ENCODE results near the gene PLCB2.

PLCB2 gene

DNA sequence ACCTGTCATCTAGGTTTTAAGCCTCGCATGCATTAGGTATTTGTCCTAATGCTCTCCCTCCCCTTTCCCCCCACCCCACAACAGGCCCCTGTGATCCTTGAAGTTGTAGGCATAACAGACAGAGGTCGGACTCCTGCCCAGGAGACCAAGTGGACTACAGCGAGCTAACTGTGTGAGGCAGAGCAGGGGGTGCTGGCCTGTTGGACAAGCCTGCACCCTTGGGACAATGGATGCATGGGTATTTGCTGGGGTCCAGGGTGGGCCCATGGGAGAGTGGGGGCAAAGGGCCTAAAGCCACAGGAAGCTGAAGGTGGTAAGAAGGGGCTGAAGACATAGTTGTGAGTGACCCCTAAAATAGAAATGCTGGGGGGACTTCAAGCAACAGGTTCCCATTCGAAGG, 2.5 kb downstream of the PLCB2 start:
- Histone ChIP-seq H4K5ac (ENCODE audit: low read length) (no peak overlapping the region), H2BK15ac (replicated peaks; ENCODE audit: low read depth) (no peak overlapping the region), H4K8ac (ENCODE audit: low read depth, low read length) (no peak overlapping the region), H2BK120ac (ENCODE audit: low read depth, low read length) (no peak overlapping the region), H3K56ac (ENCODE audit: low read length) (no peak overlapping the region), H3K18ac (ENCODE audit: low read length) (no peak overlapping the region), H3K4me2 (ENCODE audit: low read length) (no peak overlapping the region), H3K36me3 (ENCODE audit: control insufficient read depth, insufficient read depth, low read length) (no peaks in the 10 kb centered on the region), H3K4me1 (ENCODE audit: control insufficient read depth, low read depth, low read length) (peaks cover 9% of the 10 kb centered on the region), H3K23ac (ENCODE audit: low read length) (no peak overlapping the region), H3K27me3 (ENCODE audit: insufficient read depth, low read length, poor library complexity) (no peaks in the 10 kb centered on the region), H3K4ac (ENCODE audit: low read depth, low read length) (no peak overlapping the region), H3K9ac (ENCODE audit: low read length) (no peak overlapping the region), H2BK5ac (ENCODE audit: low read length) (no peak overlapping the region), H3K4me3 (ENCODE audit: low read length) (no peak overlapping the region), H3K27ac (ENCODE audit: low read depth, low read length) (no peak overlapping the region), H3K79me1 (ENCODE audit: low read length) (no peaks in the 10 kb centered on the region), H3K79me2 (ENCODE audit: control insufficient read depth, insufficient read depth, low read length) (no peaks in the 10 kb centered on the region), H2AK5ac (ENCODE audit: low read length) (no peak overlapping the region)
- no peak for DNase-seq
- no CpG with 5 or more reads among the region's 4 CpGs for WGBS (ENCODE audit: extremely low coverage, insufficient coverage, low lambda C conversion rate)

DNA sequence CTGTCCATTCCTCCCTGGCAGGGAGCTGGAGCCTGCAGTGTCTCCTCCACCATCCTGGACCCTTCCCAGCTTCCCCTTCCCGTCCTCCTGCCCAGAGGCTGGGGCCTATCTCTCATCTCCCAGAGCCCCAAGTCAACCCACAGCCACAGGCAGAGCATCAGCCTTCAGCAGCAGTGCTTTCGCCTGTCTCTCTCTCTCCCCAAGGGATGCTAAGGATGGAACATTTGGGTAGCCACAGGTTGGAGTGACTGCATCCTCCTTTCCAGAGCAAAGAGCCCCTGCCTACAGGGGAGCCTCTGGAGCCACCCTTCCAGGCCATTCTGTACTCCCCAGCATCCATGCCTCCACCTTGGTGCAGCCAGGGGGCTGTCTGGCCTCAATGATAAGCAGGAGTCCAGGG, 4.2 kb downstream of the PLCB2 start:
- Histone ChIP-seq H3K36me3 (ENCODE audit: control insufficient read depth, insufficient read depth, low read length) (no peaks in the 10 kb centered on the region), H2BK15ac (replicated peaks; ENCODE audit: low read depth) (no peak overlapping the region), H3K4me1 (ENCODE audit: control insufficient read depth, low read depth, low read length) (peaks cover 7% of the 10 kb centered on the region), H3K27ac (ENCODE audit: low read depth, low read length) (no peak overlapping the region), H4K5ac (ENCODE audit: low read length) (no peak overlapping the region), H3K4me2 (ENCODE audit: low read length) (no peak overlapping the region), H4K8ac (ENCODE audit: low read depth, low read length) (no peak overlapping the region), H2BK5ac (ENCODE audit: low read length) (no peak overlapping the region), H3K18ac (ENCODE audit: low read length) (no peak overlapping the region), H2BK120ac (ENCODE audit: low read depth, low read length) (no peak overlapping the region), H3K4ac (ENCODE audit: low read depth, low read length) (no peak overlapping the region), H3K79me2 (ENCODE audit: control insufficient read depth, insufficient read depth, low read length) (no peaks in the 10 kb centered on the region), H3K79me1 (ENCODE audit: low read length) (no peaks in the 10 kb centered on the region), H3K23ac (ENCODE audit: low read length) (no peak overlapping the region), H3K56ac (ENCODE audit: low read length) (no peak overlapping the region), H3K27me3 (ENCODE audit: insufficient read depth, low read length, poor library complexity) (no peaks in the 10 kb centered on the region), H2AK5ac (ENCODE audit: low read length) (no peak overlapping the region), H3K9ac (ENCODE audit: low read length) (no peak overlapping the region), H3K4me3 (ENCODE audit: low read length) (no peak overlapping the region)
- no peak for DNase-seq
- WGBS (ENCODE audit: extremely low coverage, insufficient coverage, low lambda C conversion rate) = no CpG with 5 or more reads among the region's 2 CpGs

DNA sequence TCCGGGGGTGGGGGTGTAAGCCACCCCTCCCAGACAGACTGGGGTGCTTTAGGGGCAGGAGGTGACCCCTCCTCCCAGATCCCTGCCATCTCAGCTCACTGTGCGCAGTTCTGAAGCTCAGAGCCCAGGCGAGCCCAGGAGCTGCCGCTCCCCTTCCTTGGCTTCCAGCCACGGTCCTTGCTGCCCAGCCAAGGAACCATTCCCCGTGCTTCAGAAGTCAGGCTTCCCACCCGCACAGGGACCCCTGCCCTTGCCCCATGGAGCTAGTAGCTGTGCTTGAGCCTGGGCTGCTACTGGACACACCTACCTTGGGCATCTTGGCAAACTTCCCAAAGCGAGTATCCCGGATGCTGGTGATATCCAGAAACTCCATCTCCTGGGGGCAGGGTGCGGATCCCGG, 4.8 kb downstream of the PLCB2 start:
- Histone ChIP-seq H3K27me3 (ENCODE audit: insufficient read depth, low read length, poor library complexity) (no peaks in the 10 kb centered on the region), H3K36me3 (ENCODE audit: control insufficient read depth, insufficient read depth, low read length) (no peaks in the 10 kb centered on the region), H3K79me2 (ENCODE audit: control insufficient read depth, insufficient read depth, low read length) (no peaks in the 10 kb centered on the region), H3K4me1 (ENCODE audit: control insufficient read depth, low read depth, low read length) (peaks cover 6% of the 10 kb centered on the region), H2AK5ac (ENCODE audit: low read length) (no peak overlapping the region), H3K56ac (ENCODE audit: low read length) (no peak overlapping the region), H2BK5ac (ENCODE audit: low read length) (no peak overlapping the region), H4K8ac (ENCODE audit: low read depth, low read length) (no peak overlapping the region), H4K5ac (ENCODE audit: low read length) (no peak overlapping the region), H3K4me3 (ENCODE audit: low read length) (no peak overlapping the region), H3K23ac (ENCODE audit: low read length) (no peak overlapping the region), H3K27ac (ENCODE audit: low read depth, low read length) (no peak overlapping the region), H3K4me2 (ENCODE audit: low read length) (no peak overlapping the region), H3K79me1 (ENCODE audit: low read length) (no peaks in the 10 kb centered on the region), H2BK15ac (replicated peaks; ENCODE audit: low read depth) (no peak overlapping the region), H2BK120ac (ENCODE audit: low read depth, low read length) (no peak overlapping the region), H3K18ac (ENCODE audit: low read length) (no peak overlapping the region), H3K9ac (ENCODE audit: low read length) (no peak overlapping the region), H3K4ac (ENCODE audit: low read depth, low read length) (no peak overlapping the region)
- WGBS (ENCODE audit: extremely low coverage, insufficient coverage, low lambda C conversion rate) = no CpG with 5 or more reads among the region's 11 CpGs
- no peak for DNase-seq

DNA sequence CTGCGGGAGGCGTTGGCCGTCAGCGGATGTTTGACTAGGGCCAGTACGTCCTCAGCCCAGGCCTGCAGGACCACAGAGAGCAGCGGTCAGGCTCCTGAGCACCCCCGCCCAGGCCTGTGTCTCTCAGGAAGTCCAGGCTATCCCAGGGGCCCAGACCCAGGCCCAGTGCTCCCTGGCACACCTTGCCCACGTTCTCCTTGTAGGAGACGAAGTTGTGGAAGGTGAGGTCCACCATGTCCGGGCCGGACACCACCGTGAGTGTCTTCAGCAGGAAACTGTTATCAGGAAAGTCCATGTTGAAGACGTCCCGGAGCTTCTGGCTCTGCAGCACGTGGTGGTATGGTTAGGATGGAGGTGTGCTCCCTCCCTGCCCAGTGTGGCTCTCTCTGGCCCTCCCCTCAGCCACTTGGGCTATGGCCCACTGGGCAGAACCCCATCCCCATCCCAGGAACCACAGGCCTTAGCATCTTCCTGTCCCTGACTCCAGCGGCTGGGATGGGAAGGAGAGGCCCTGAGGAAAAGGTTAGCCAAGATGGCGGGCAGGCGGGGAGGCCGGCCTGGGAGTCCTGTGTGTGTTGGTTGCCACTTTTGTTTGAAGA, 5.3 kb downstream of the PLCB2 start:
- Histone ChIP-seq H3K79me1 (ENCODE audit: low read length) (no peaks in the 10 kb centered on the region), H4K8ac (ENCODE audit: low read depth, low read length) (no peak overlapping the region), H2BK5ac (ENCODE audit: low read length) (no peak overlapping the region), H4K5ac (ENCODE audit: low read length) (no peak overlapping the region), H3K4ac (ENCODE audit: low read depth, low read length) (no peak overlapping the region), H3K4me3 (ENCODE audit: low read length) (no peak overlapping the region), H3K36me3 (ENCODE audit: control insufficient read depth, insufficient read depth, low read length) (no peaks in the 10 kb centered on the region), H3K4me1 (ENCODE audit: control insufficient read depth, low read depth, low read length) (peaks cover 5% of the 10 kb centered on the region), H2BK15ac (replicated peaks; ENCODE audit: low read depth) (no peak overlapping the region), H3K56ac (ENCODE audit: low read length) (peak overlapping the region; percentile 61), H2AK5ac (ENCODE audit: low read length) (peak overlapping the region; percentile 39), H3K23ac (ENCODE audit: low read length) (no peak overlapping the region), H3K27me3 (ENCODE audit: insufficient read depth, low read length, poor library complexity) (no peaks in the 10 kb centered on the region), H3K79me2 (ENCODE audit: control insufficient read depth, insufficient read depth, low read length) (no peaks in the 10 kb centered on the region), H2BK120ac (ENCODE audit: low read depth, low read length) (no peak overlapping the region), H3K9ac (ENCODE audit: low read length) (peak overlapping the region; percentile 35), H3K27ac (ENCODE audit: low read depth, low read length) (no peak overlapping the region), H3K18ac (ENCODE audit: low read length) (no peak overlapping the region), H3K4me2 (ENCODE audit: low read length) (no peak overlapping the region)
- DNase-seq = no peak
- WGBS (ENCODE audit: extremely low coverage, insufficient coverage, low lambda C conversion rate) = no CpG with 5 or more reads among the region's 19 CpGs

DNA sequence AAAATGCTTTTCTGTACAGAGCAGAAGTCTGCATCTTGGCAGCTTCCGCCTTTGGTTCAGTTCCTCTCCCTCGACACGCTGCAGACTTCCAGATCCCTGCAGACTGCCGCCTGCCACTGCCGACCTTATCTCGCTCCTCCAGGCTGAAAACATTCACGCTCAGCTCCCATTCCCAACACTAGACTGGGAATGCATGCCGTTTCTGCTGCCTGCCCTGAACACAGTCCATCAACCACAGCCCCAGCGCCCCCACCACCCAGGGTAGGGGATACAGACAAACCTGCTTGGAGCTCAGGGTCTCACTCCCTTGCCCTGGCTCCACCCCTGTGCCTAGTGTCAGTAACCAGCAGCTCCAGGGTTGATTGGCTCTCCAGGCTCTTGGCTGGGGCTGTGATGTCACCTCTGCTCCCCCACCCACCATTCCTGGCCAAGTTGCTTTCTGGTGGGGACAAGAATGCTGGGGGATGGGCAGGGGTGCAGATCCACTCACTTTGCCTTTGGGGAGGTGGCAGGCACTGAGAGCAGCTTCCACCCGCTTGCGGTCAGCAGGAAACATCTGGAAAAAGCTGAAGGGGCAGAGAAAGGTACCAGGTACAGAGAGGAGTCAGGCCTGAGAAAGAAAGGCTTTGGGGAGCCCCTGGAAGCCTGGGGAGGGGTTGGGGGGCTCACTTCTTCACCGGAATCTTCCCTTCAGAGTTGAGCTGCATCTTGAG, 6.1 kb downstream of the PLCB2 start:
- Histone ChIP-seq H4K8ac (ENCODE audit: low read depth, low read length) (no peak overlapping the region), H3K9ac (ENCODE audit: low read length) (peak overlapping the region; percentile 35), H2AK5ac (ENCODE audit: low read length) (no peak overlapping the region), H3K79me2 (ENCODE audit: control insufficient read depth, insufficient read depth, low read length) (no peaks in the 10 kb centered on the region), H2BK15ac (replicated peaks; ENCODE audit: low read depth) (no peak overlapping the region), H2BK5ac (ENCODE audit: low read length) (no peak overlapping the region), H4K5ac (ENCODE audit: low read length) (no peak overlapping the region), H3K4me2 (ENCODE audit: low read length) (no peak overlapping the region), H3K27ac (ENCODE audit: low read depth, low read length) (no peak overlapping the region), H3K79me1 (ENCODE audit: low read length) (no peaks in the 10 kb centered on the region), H3K4me1 (ENCODE audit: control insufficient read depth, low read depth, low read length) (peaks cover 8% of the 10 kb centered on the region), H2BK120ac (ENCODE audit: low read depth, low read length) (no peak overlapping the region), H3K18ac (ENCODE audit: low read length) (no peak overlapping the region), H3K27me3 (ENCODE audit: insufficient read depth, low read length, poor library complexity) (no peaks in the 10 kb centered on the region), H3K23ac (ENCODE audit: low read length) (no peak overlapping the region), H3K4me3 (ENCODE audit: low read length) (no peak overlapping the region), H3K36me3 (ENCODE audit: control insufficient read depth, insufficient read depth, low read length) (no peaks in the 10 kb centered on the region), H3K56ac (ENCODE audit: low read length) (peak overlapping the region; percentile 61), H3K4ac (ENCODE audit: low read depth, low read length) (no peak overlapping the region)
- DNase-seq = peak; percentile 85
- no CpG with 5 or more reads among the region's 12 CpGs for WGBS (ENCODE audit: extremely low coverage, insufficient coverage, low lambda C conversion rate)

DNA sequence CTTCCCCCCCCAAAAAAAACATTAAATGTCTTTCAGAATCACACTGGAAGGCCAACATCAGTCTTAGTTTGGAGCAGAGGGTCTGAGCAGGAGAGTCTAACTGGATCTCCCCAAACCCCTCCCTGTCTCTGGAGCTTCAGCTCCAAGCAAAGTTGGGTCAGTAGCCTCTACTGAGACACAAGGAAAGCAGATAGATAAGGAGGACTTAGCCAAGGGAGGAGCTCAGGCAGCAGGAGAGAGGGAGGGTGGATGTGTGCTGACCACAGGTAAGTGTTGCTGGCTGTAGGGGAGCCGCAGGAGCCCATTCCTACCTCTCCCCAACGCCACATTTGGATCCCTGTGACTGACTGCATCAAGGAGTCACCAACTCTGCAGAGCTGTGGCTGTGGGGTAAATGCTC, 7.0 kb downstream of the PLCB2 start:
- no peak overlapping the region for H3K4ac ChIP-seq (ENCODE audit: low read depth, low read length)
- H3K18ac ChIP-seq (ENCODE audit: low read length) = no peak overlapping the region
- H3K4me1 ChIP-seq (ENCODE audit: control insufficient read depth, low read depth, low read length) = peaks cover 10% of the 10 kb centered on the region
- no peak overlapping the region for H2BK120ac ChIP-seq (ENCODE audit: low read depth, low read length)
- no peak overlapping the region for H3K56ac ChIP-seq (ENCODE audit: low read length)
- H2BK5ac ChIP-seq (ENCODE audit: low read length) = no peak overlapping the region
- DNase-seq = peak; percentile 10
- no peak overlapping the region for H3K27ac ChIP-seq (ENCODE audit: low read depth, low read length)
- H3K4me3 ChIP-seq (ENCODE audit: low read length) = no peak overlapping the region
- WGBS (ENCODE audit: extremely low coverage, insufficient coverage, low lambda C conversion rate) = no CpG with 5 or more reads among the region's 2 CpGs
- H3K9ac ChIP-seq (ENCODE audit: low read length) = no peak overlapping the region
- no peak overlapping the region for H2AK5ac ChIP-seq (ENCODE audit: low read length)
- H3K23ac ChIP-seq (ENCODE audit: low read length) = no peak overlapping the region
- no peak overlapping the region for H2BK15ac ChIP-seq (replicated peaks; ENCODE audit: low read depth)
- H3K36me3 ChIP-seq (ENCODE audit: control insufficient read depth, insufficient read depth, low read length) = no peaks in the 10 kb centered on the region
- no peak overlapping the region for H3K4me2 ChIP-seq (ENCODE audit: low read length)
- no peaks in the 10 kb centered on the region for H3K27me3 ChIP-seq (ENCODE audit: insufficient read depth, low read length, poor library complexity)
- no peaks in the 10 kb centered on the region for H3K79me1 ChIP-seq (ENCODE audit: low read length)
- H4K5ac ChIP-seq (ENCODE audit: low read length) = no peak overlapping the region
- H3K79me2 ChIP-seq (ENCODE audit: control insufficient read depth, insufficient read depth, low read length) = no peaks in the 10 kb centered on the region
- no peak overlapping the region for H4K8ac ChIP-seq (ENCODE audit: low read depth, low read length)
